Transverse colon (tissue), 3 donors: Measurements from ENCODE around the gene FOCAD.

ENCODE experiments used
- CTCF ChIP-seq, 5 experiments: fragments of 200-600 bp in 3 of 5; fragments of 450-650 bp in 2 of 5; sonication (generic) in 3 of 5; IDR thresholded peaks; 1 replicate in 2 of 5; 2 replicates in 3 of 5; pipeline ENCODE4 v1.5.1; 2016 to 2017; ENCODE audit warnings: antibody characterized with exemption in 5 of 5, inconsistent platforms in 3 of 5, mild to moderate bottlenecking in 2 of 5, moderate library complexity in 1 of 5
- POLR2A ChIP-seq: fragments of 450-650 bp; IDR thresholded peaks from one replicate; pipeline ENCODE4 v1.6.1; 2016; ENCODE audit warnings: antibody characterized with exemption, mild to moderate bottlenecking, moderate library complexity

DNA sequence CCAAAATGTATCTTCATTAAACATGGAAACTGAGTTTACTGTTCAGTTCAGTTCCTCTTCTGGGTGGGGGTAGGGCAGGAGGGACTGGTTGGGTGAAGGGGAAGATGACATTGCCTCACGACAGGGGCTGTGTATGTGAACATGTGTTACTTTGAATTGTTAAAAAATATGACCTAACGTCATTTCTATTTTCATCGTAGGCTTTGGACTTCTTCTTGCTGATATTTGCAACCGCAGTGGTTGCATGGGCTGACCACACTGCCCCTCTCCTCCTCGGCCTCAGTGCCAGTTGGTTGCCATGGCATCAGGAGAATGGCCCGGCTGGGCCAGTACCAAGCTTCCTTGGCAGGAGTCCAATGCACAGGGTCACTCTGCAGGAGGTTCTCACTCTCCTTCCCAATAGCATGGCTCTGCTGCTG, 305.9 kb downstream of the FOCAD start:
- TF ChIP-seq CTCF (IDR thresholded peaks at IDR 0.05) (no peak), POLR2A (no peak)
